Spleen (tissue), 7 donors: ENCODE results near the gene CPNE2.

Source experiments
- POLR2A ChIP-seq, 3 donors: fragments of 450-650 bp; IDR thresholded peaks; one replicate each; pipeline ENCODE4 v1.5.1; 2017; ENCODE audit warnings: antibody characterized with exemption in 3 of 3, mild to moderate bottlenecking in 1 of 3
- TF ChIP-seq, protein P1 (sequence below), 11 experiments: fragments of 200-600 bp in 7 of 11; fragments of 450-650 bp in 4 of 11; sonication (generic) in 4 of 11; IDR thresholded peaks in 8 of 11; conservative IDR thresholded peaks in 3 of 11; 1 replicate in 7 of 11; 2 replicates in 4 of 11; pipeline versions ENCODE4 v1.4.0 to v1.8.0; 2016 to 2021; ENCODE audit warnings: antibody characterized with exemption in 11 of 11, inconsistent platforms in 4 of 11, mild to moderate bottlenecking in 1 of 11
- donor health status: DM: no; HTN: no; CAD: no; lungs with moderate emphysema.
- donor health status: DM: no; HTN: no; CAD: no.
- donor health status: DM: no; HTN: no; CAD: no.

GRCh38 chr16:57115514-57116182 is 23.3 kb downstream of the CPNE2 start:
- TF ChIP-seq, protein P1, sequence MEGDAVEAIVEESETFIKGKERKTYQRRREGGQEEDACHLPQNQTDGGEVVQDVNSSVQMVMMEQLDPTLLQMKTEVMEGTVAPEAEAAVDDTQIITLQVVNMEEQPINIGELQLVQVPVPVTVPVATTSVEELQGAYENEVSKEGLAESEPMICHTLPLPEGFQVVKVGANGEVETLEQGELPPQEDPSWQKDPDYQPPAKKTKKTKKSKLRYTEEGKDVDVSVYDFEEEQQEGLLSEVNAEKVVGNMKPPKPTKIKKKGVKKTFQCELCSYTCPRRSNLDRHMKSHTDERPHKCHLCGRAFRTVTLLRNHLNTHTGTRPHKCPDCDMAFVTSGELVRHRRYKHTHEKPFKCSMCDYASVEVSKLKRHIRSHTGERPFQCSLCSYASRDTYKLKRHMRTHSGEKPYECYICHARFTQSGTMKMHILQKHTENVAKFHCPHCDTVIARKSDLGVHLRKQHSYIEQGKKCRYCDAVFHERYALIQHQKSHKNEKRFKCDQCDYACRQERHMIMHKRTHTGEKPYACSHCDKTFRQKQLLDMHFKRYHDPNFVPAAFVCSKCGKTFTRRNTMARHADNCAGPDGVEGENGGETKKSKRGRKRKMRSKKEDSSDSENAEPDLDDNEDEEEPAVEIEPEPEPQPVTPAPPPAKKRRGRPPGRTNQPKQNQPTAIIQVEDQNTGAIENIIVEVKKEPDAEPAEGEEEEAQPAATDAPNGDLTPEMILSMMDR (IDR thresholded peaks at IDR 0.05 in 8 of 11, conservative IDR thresholded peaks at IDR 0.05 in 3 of 11) = no peak
- no peak for TF ChIP-seq POLR2A (IDR thresholded peaks at IDR 0.05)
